HEK293T (cell line): ENCODE data around the gene SWI5.
A peak's percentile ranks its signal among the peaks of the same experiment; 100 is the strongest.
"Not testable (repeated sequence)": the region's sequence is repeated elsewhere in the genome, so short reads cannot be mapped to it uniquely, and the experiment has no call there.

ENCODE experiments used
- CTCF ChIA-PET: fragments of 350-600 bp; formaldehyde crosslinking; extraction: SDS; loops from one replicate; lab custom pipeline; 2021; ENCODE audit warnings: antibody characterized with exemption, inconsistent platforms; lab: Yijun Ruan, JAX
- POLR2A ChIA-PET: fragments of 350-600 bp; formaldehyde crosslinking; extraction: SDS; loops from one replicate; lab custom pipeline; 2020; ENCODE audit warnings: antibody characterized with exemption, inconsistent platforms; lab: Yijun Ruan, JAX
- DNase-seq: peaks from one replicate; pipeline ENCODE4 v3.0.0; 2012; ENCODE audit warnings: mixed read lengths; ENCODE audit errors: extremely low spot score
- ARNT ChIP-seq: fragments of 450-650 bp; IDR thresholded peaks from 2 replicates; pipeline ENCODE4 v1.6.1; 2017; ENCODE audit warnings: mild to moderate bottlenecking
- BHLHE40 ChIP-seq: fragments of 450-650 bp; IDR thresholded peaks from 2 replicates; pipeline ENCODE4 v1.6.1; 2016; ENCODE audit warnings: mild to moderate bottlenecking, moderate library complexity, borderline replicate concordance
- CTBP1 ChIP-seq: fragments of 450-650 bp; IDR thresholded peaks from 2 replicates; pipeline ENCODE4 v1.6.1; 2016; ENCODE audit warnings: borderline replicate concordance
- ELF4 ChIP-seq: fragments of 450-650 bp; IDR thresholded peaks from 2 replicates; pipeline ENCODE4 v1.6.1; 2017; ENCODE audit warnings: antibody characterized with exemption
- FOXA1 ChIP-seq: fragments of 450-650 bp; IDR thresholded peaks from 2 replicates; pipeline ENCODE4 v1.6.1; 2016; ENCODE audit warnings: mild to moderate bottlenecking
- FOXK2 ChIP-seq: fragments of 450-650 bp; IDR thresholded peaks from 2 replicates; pipeline ENCODE4 v1.6.1; 2016; ENCODE audit warnings: mild to moderate bottlenecking
- FOXM1 ChIP-seq: fragments of 450-650 bp; IDR thresholded peaks from 2 replicates; pipeline ENCODE4 v1.6.1; 2017; ENCODE audit warnings: mild to moderate bottlenecking, borderline replicate concordance
- HDGF ChIP-seq: fragments of 450-650 bp; IDR thresholded peaks from 2 replicates; pipeline ENCODE4 v1.6.1; 2017; ENCODE audit warnings: antibody characterized with exemption, borderline replicate concordance
- L3MBTL2 ChIP-seq: fragments of 450-650 bp; conservative IDR thresholded peaks from 2 replicates; pipeline ENCODE4 v1.6.1; 2016; ENCODE audit warnings: mild to moderate bottlenecking
- LEF1 ChIP-seq: fragments of 450-650 bp; IDR thresholded peaks from 2 replicates; pipeline ENCODE4 v1.6.1; 2017; ENCODE audit warnings: mild to moderate bottlenecking, borderline replicate concordance
- NFRKB ChIP-seq: fragments of 450-650 bp; IDR thresholded peaks from 2 replicates; pipeline ENCODE4 v1.6.1; 2016; ENCODE audit warnings: mild to moderate bottlenecking, moderate library complexity
- PKNOX1 ChIP-seq: fragments of 450-650 bp; IDR thresholded peaks from 2 replicates; pipeline ENCODE4 v1.6.1; 2016
- SP1 ChIP-seq: fragments of 450-650 bp; IDR thresholded peaks from 2 replicates; pipeline ENCODE4 v1.6.1; 2017
- SUZ12 ChIP-seq: fragments of 450-650 bp; IDR thresholded peaks from 2 replicates; pipeline ENCODE4 v1.6.1; 2016; ENCODE audit warnings: mild to moderate bottlenecking
- TARDBP ChIP-seq: fragments of 450-650 bp; IDR thresholded peaks from 2 replicates; pipeline ENCODE4 v1.6.1; 2016
- ZNF384 ChIP-seq: fragments of 450-650 bp; IDR thresholded peaks from 2 replicates; pipeline ENCODE4 v1.6.1; 2016

The SWI5 gene

DNA sequence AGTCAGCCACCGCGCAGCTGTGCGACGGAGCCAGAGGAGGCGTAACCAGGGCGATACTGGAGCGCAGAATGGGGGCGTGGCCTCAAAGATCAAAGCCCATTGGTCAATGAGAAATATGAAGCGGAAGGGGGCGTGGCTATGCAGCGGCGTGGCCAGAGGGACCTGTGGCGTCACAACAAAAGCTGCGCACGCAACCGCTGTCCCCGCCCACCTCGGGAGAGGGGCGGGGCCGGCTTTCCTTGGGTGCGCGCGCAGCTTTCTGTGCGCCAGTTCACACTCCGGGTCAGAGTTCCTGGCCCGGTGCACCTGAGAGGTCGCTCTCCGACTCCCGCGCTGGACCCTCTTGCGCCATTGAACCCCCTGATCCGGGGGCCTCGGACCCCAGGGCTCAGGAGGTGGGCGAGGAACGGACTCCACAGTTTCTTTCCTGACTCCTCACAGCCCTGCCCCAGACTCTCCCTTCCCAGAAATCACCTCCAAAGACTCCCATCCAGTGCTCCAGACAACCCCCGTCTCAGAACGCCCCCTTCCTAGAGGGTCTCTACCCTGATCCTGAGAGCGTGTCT lies at the start of gene SWI5:
Gene SWI5, plus strand, starts transcription at position 269 of the 566 bp plus-strand sequence.
- no peak for TF ChIP-seq FOXA1
- no peak for TF ChIP-seq HDGF
- TF ChIP-seq ELF4 = peak; percentile 25; the same call in 1 of the 2 replicates
- no peak for TF ChIP-seq ZNF384
- TF ChIP-seq L3MBTL2 = no peak
- TF ChIP-seq ARNT = no peak
- peak; percentile 52 for TF ChIP-seq PKNOX1
- TF ChIP-seq LEF1 = no peak
- peak; percentile 99 for DNase-seq
- ChIA-PET CTCF (no interaction called here), POLR2A (interaction anchor here (0.6 to 1.2 kb wide), 27 partner anchors 9 to 229 kb away, joined by 3 to 11 read pairs (median 4); partner anchors contain the start of genes GLE1 and URM1)

DNA sequence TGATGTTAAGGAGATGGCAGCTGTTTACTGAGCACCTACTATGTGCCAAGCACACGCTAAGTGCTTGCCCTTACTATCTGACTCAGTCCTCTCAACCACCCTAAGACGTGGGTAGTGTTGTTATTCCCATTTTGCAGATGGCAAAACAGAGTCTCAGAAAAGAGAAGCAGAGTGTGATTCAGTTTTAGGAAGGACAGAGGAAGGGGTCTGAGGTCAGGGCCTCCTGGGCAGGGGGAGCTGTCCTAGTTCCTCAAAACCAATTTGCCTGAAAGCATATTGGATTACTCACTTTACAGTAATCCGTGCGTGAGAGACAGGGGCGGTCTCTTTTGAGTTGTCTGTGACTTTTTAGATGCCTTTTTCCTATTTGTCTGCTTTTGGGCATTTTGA lies 49.7 kb upstream of the SWI5 start:
- POLR2A ChIA-PET = no interaction called here
- CTCF ChIA-PET = no interaction called here
- TF ChIP-seq LEF1 = no peak
- no peak for TF ChIP-seq BHLHE40
- no peak for TF ChIP-seq NFRKB
- no peak for TF ChIP-seq FOXA1
- TF ChIP-seq TARDBP = no peak
- no peak for TF ChIP-seq L3MBTL2
- TF ChIP-seq SP1 = no peak
- no peak for TF ChIP-seq ARNT
- TF ChIP-seq CTBP1 = no peak
- TF ChIP-seq HDGF = no peak
- TF ChIP-seq FOXK2 = no peak
- no peak for TF ChIP-seq ELF4
- no peak for TF ChIP-seq SUZ12
- TF ChIP-seq ZNF384 = no peak
- DNase-seq = no peak

- CTCF ChIA-PET, DNase-seq, POLR2A ChIA-PET: not testable (repeated sequence)
These were observed 45.2 kb upstream of the SWI5 start for GRCh38 chr9:128230897-128231296.

GRCh38 chr9:128231638-128232527 lies 44.2 kb upstream of the SWI5 start:
- CTCF ChIA-PET = no interaction called here
- POLR2A ChIA-PET = interaction anchor here (1.4 kb wide), 1 partner anchor 9 kb away, joined by 5 read pairs; no protein-coding TSS in a partner anchor
- DNase-seq = no peak
- TF ChIP-seq ARNT (no peak), PKNOX1 (no peak), FOXA1 (no peak), CTBP1 (no peak), FOXM1 (no peak), BHLHE40 (no peak), NFRKB (no peak), L3MBTL2 (no peak), FOXK2 (no peak), ELF4 (no peak), HDGF (no peak), ZNF384 (no peak)

GRCh38 chr9:128232528-128233428 lies 43.3 kb upstream of the SWI5 start:
- ChIA-PET POLR2A (interaction anchor here (0.8 to 1.4 kb wide), 3 partner anchors 10 to 43 kb away, joined by 3 to 5 read pairs (median 4); partner anchors contain the start of genes GOLGA2 and SWI5), CTCF (no interaction called here)
- DNase-seq = no peak

More at GRCh38 chr9:128232528-128233428, 43.3 kb upstream of the SWI5 start:
- TF ChIP-seq ZNF384 = no peak
- no peak for TF ChIP-seq FOXM1
- no peak for TF ChIP-seq SUZ12
- TF ChIP-seq FOXK2 = no peak
- no peak for TF ChIP-seq NFRKB
- TF ChIP-seq ARNT = no peak
- no peak for TF ChIP-seq ELF4
- TF ChIP-seq BHLHE40 = no peak
- TF ChIP-seq PKNOX1 = no peak
- no peak for TF ChIP-seq SP1
- no peak for TF ChIP-seq TARDBP
- TF ChIP-seq L3MBTL2 = no peak
- TF ChIP-seq FOXA1 = no peak
- no peak for TF ChIP-seq HDGF
- no peak for TF ChIP-seq CTBP1
